Suprapubic skin (tissue), 4 donors: ENCODE data around the gene ABHD12B. TPM values are rescaled to one million over a fixed set of nuclear protein-coding genes. Genes with fewer than 3 reads are reported as not detected.

ENCODE experiments used
- DNase-seq, 2 donors: peaks; one replicate each; pipeline ENCODE4 v3.0.0-alpha.2; 2019; ENCODE audit warnings: low spot score in 2 of 2
- H3K27ac ChIP-seq: fragments of 200-600 bp; sonication (generic); one replicate; pipeline ENCODE4 v1.5.1; 2019
- H3K27me3 ChIP-seq: fragments of 200-600 bp; sonication (generic); one replicate; pipeline ENCODE4 v1.5.1; 2019
- H3K36me3 ChIP-seq: fragments of 200-600 bp; sonication (generic); one replicate; pipeline ENCODE4 v1.5.1; 2019
- H3K4me1 ChIP-seq: fragments of 200-600 bp; sonication (generic); one replicate; pipeline ENCODE4 v1.5.1; 2019
- H3K4me3 ChIP-seq: fragments of 200-600 bp; sonication (generic); one replicate; pipeline ENCODE4 v1.5.1; 2019; ENCODE audit warnings: mild to moderate bottlenecking
- H3K9me3 ChIP-seq: fragments of 200-600 bp; sonication (generic); one replicate; pipeline ENCODE4 v1.5.1; 2019
- EP300 ChIP-seq: sonication (generic); formaldehyde crosslinking; IDR thresholded peaks from one replicate; pipeline ENCODE4 v1.6.1; 2017; ENCODE audit warnings: antibody characterized with exemption
- POLR2A ChIP-seq, 2 donors: fragments of 450-650 bp; IDR thresholded peaks; one replicate each; pipeline ENCODE4 v1.6.1; 2017; ENCODE audit warnings: antibody characterized with exemption in 2 of 2, mild to moderate bottlenecking in 2 of 2, moderate library complexity in 2 of 2
- POLR2AphosphoS5 ChIP-seq, 3 donors: sonication (generic); formaldehyde crosslinking; IDR thresholded peaks; one replicate each; pipeline ENCODE4 v1.6.1; 2017; ENCODE audit warnings: antibody characterized with exemption in 3 of 3
- WGBS: methylation state at CpG from one replicate; pipeline ENCODE4 v1.1.5; 2018; 5-methylcytosine and 5-hydroxymethylcytosine counted together
- total RNA-seq, 4 donors: library from RNA; depleted of rRNA; stranded (reverse); fragments of >200 nt; gene quantifications; one replicate each; pipeline ENCODE4 v1.1.0, GENCODE V29; 2016
- TF ChIP-seq, protein P1 (sequence below), 2 donors: fragments of 200-600 bp in 1 of 2; fragments of 450-650 bp in 1 of 2; sonication (generic) in 1 of 2; IDR thresholded peaks; one replicate each; pipeline ENCODE4 v1.5.1; 2016 to 2019; ENCODE audit warnings: antibody characterized with exemption in 2 of 2, mild to moderate bottlenecking in 1 of 2, moderate library complexity in 1 of 2

Gene ABHD12B
- total RNA-seq, 4 donors from 2014 or later = 9.1 to 32.0 (median 25.2) TPM

GRCh38 chr14:50856660-50857059 lies 15.2 kb upstream of the ABHD12B start:
- Histone ChIP-seq H3K4me3 (no peak overlapping the region), H3K4me1 (peaks cover 6% of the 10 kb centered on the region), H3K9me3 (no peaks in the 10 kb centered on the region), H3K27ac (no peak overlapping the region), H3K36me3 (no peaks in the 10 kb centered on the region), H3K27me3 (no peaks in the 10 kb centered on the region)
- TF ChIP-seq POLR2AphosphoS5 (IDR thresholded peaks at IDR 0.05) (no peak), POLR2A (IDR thresholded peaks at IDR 0.05) (no peak), EP300 (no peak)
- TF ChIP-seq, protein P1, sequence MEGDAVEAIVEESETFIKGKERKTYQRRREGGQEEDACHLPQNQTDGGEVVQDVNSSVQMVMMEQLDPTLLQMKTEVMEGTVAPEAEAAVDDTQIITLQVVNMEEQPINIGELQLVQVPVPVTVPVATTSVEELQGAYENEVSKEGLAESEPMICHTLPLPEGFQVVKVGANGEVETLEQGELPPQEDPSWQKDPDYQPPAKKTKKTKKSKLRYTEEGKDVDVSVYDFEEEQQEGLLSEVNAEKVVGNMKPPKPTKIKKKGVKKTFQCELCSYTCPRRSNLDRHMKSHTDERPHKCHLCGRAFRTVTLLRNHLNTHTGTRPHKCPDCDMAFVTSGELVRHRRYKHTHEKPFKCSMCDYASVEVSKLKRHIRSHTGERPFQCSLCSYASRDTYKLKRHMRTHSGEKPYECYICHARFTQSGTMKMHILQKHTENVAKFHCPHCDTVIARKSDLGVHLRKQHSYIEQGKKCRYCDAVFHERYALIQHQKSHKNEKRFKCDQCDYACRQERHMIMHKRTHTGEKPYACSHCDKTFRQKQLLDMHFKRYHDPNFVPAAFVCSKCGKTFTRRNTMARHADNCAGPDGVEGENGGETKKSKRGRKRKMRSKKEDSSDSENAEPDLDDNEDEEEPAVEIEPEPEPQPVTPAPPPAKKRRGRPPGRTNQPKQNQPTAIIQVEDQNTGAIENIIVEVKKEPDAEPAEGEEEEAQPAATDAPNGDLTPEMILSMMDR (IDR thresholded peaks at IDR 0.05) = no peak
- no peak for DNase-seq
- 87% methylated on average over 5 of the region's 5 CpGs for WGBS

DNA sequence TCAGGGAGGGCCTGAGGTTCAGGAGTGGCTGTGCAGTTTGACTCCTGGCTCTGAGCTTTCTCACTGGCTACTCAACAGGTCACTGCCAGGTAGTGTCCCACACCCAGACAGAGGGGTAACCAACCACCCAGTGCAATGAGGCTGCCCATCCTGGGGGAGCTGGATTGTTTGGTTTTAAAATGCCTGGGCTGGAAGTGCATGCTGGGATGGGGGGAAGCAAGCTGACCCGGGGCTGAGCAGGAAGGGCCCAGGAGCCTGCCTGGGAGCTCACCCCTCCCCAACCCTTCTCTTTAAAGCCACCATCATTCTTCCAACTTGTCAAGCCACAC lies 12.6 kb upstream of the ABHD12B start:
- H3K27ac ChIP-seq = no peak overlapping the region
- WGBS = 33% methylated on average over 1 of the region's 1 CpG
- no peaks in the 10 kb centered on the region for H3K9me3 ChIP-seq
- peak overlapping the region; percentile 49 for H3K4me3 ChIP-seq
- no peaks in the 10 kb centered on the region for H3K36me3 ChIP-seq
- H3K4me1 ChIP-seq = peaks cover 6% of the 10 kb centered on the region
- TF ChIP-seq EP300 (no peak), POLR2AphosphoS5 (IDR thresholded peaks at IDR 0.05) (no peak), POLR2A (IDR thresholded peaks at IDR 0.05) (no peak)
- TF ChIP-seq, protein P1 (IDR thresholded peaks at IDR 0.05) = no peak
- no peaks in the 10 kb centered on the region for H3K27me3 ChIP-seq
- DNase-seq = no peak

- Histone ChIP-seq H3K36me3 (no peaks in the 10 kb centered on the region), H3K4me1 (peaks cover 6% of the 10 kb centered on the region), H3K27ac (peak overlapping the region; percentile 32), H3K27me3 (no peaks in the 10 kb centered on the region), H3K4me3 (peak overlapping the region; percentile 49), H3K9me3 (no peaks in the 10 kb centered on the region)
- TF ChIP-seq POLR2AphosphoS5 (IDR thresholded peaks at IDR 0.05) (no peak), EP300 (no peak), POLR2A (IDR thresholded peaks at IDR 0.05) (no peak)
- TF ChIP-seq, protein P1 (IDR thresholded peaks at IDR 0.05) = peak; percentile 35 to 74
- peak; percentile 90 to 91 for DNase-seq
- WGBS = 1% methylated on average over 6 of the region's 6 CpGs
Measured at GRCh38 chr14:50860478-50861086, 11.3 kb upstream of the ABHD12B start.

- no peak for TF ChIP-seq EP300
- TF ChIP-seq POLR2A (IDR thresholded peaks at IDR 0.05) = no peak
- TF ChIP-seq POLR2AphosphoS5 (IDR thresholded peaks at IDR 0.05) = no peak
- TF ChIP-seq, protein P1 (IDR thresholded peaks at IDR 0.05) = no peak
Measured at GRCh38 chr14:50862036-50862570, 9.8 kb upstream of the ABHD12B start.

DNA sequence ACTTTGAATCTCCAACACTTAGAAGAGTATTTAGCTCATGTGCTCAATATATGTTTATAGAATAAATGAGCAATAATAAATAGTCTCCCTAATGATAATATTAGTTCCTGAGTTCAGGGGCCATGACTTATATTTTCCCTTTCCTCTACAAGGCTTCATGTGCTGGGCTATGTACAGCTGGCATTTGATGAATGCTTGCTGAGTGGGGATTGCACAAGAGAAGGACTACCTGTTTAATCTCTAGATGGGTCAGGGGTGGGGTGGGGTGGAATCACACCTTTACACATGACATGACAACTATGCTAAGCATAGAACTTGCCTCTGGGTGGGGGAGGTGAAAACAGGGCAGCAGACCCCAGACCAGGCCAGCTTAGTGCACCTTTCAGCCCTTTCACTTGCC lies 7.6 kb upstream of the ABHD12B start:
- Histone ChIP-seq H3K9me3 (no peaks in the 10 kb centered on the region), H3K4me3 (no peak overlapping the region), H3K27me3 (no peaks in the 10 kb centered on the region), H3K4me1 (peaks cover 4% of the 10 kb centered on the region), H3K27ac (no peak overlapping the region), H3K36me3 (no peaks in the 10 kb centered on the region)
- no peak for TF ChIP-seq EP300
- no peak for TF ChIP-seq POLR2A (IDR thresholded peaks at IDR 0.05)
- no peak for TF ChIP-seq POLR2AphosphoS5 (IDR thresholded peaks at IDR 0.05)
- TF ChIP-seq, protein P1 (IDR thresholded peaks at IDR 0.05) = no peak
- no peak for DNase-seq

More at GRCh38 chr14:50862036-50862570, 9.8 kb upstream of the ABHD12B start:
- Histone ChIP-seq H3K4me1 (peaks cover 6% of the 10 kb centered on the region), H3K9me3 (no peaks in the 10 kb centered on the region), H3K27me3 (no peaks in the 10 kb centered on the region), H3K36me3 (no peaks in the 10 kb centered on the region), H3K27ac (no peak overlapping the region), H3K4me3 (no peak overlapping the region)
- no peak for DNase-seq
- WGBS = 87% methylated on average over 4 of the region's 4 CpGs
